A549 (cell line): ENCODE results near the gene UGT1A4. TPM values are rescaled to one million over a fixed set of nuclear protein-coding genes. Genes with fewer than 3 reads are reported as not detected.

Source experiments
- ATAC-seq, 2 experiments: fragments of 200-7000 bp in 1 of 2; fragments of >200 bp in 1 of 2; cut with Nextera tagmentation in 1 of 2; cut with Tn5 transposase in 1 of 2; 3 replicates each; pipeline versions ENCODE4 v1.8.0 to v1.9.1; 2018 to 2020; ENCODE audit warnings: mild to moderate bottlenecking in 1 of 2, moderate library complexity in 1 of 2
- CTCF ChIA-PET: fragments of 300-600 bp; sonication (Branson Sonifier 250); formaldehyde crosslinking; extraction: SDS; loops from one replicate; lab custom pipeline; 2021; ENCODE audit warnings: antibody characterized with exemption, inconsistent platforms; lab: Yijun Ruan, JAX
- POLR2A ChIA-PET: fragments of 350-600 bp; formaldehyde crosslinking; extraction: SDS; loops from one replicate; lab custom pipeline; 2021; ENCODE audit warnings: antibody characterized with exemption, inconsistent platforms; lab: Yijun Ruan, JAX
- DNase-seq, 2 experiments: peaks; one replicate each; pipeline versions ENCODE4 v3.0.0 to v3.0.0-alpha.2; 2011 to 2016; ENCODE audit warnings: low read depth in 1 of 2, low spot score in 1 of 2
- FAIRE-seq: peaks from 2 replicates; lab custom pipeline; 2011; peaks lifted over from hg19 to GRCh38; lab: Jason Lieb, UNC
- H3K27ac ChIP-seq, 2 experiments: fragments of >200 bp; sonication (Bioruptor Twin); formaldehyde crosslinking; 3 replicates each; pipeline ENCODE4 v1.5.1; 2016 to 2017
- H3K4me1 ChIP-seq: fragments of >200 bp; sonication (Bioruptor Twin); formaldehyde crosslinking; 3 replicates; pipeline ENCODE4 v1.6.1; 2016
- H3K4me2 ChIP-seq: fragments of >200 bp; sonication (Bioruptor Twin); formaldehyde crosslinking; 3 replicates; pipeline ENCODE4 v1.6.1; 2016
- H3K4me3 ChIP-seq: fragments of >200 bp; sonication (Bioruptor Twin); formaldehyde crosslinking; 3 replicates; pipeline ENCODE4 v1.5.1; 2016
- H3K9me3 ChIP-seq: fragments of >200 bp; sonication (Bioruptor Twin); formaldehyde crosslinking; 3 replicates; pipeline ENCODE4 v1.6.1; 2016
- BHLHE40 ChIP-seq: IDR thresholded peaks from 2 replicates; pipeline ENCODE4 v1.6.1; 2012; ENCODE audit warnings: low read depth, low read length, inconsistent platforms
- CHD4 ChIP-seq: fragments of 200-600 bp; sonication (generic); IDR thresholded peaks from 2 replicates; pipeline ENCODE4 v1.6.1; 2016; ENCODE audit warnings: antibody characterized with exemption, mild to moderate bottlenecking, borderline replicate concordance
- FOSB ChIP-seq: fragments of 250-450 bp; sonication (Bioruptor Pico); IDR thresholded peaks from 2 replicates; pipeline ENCODE4 v1.5.0; 2020; ENCODE audit warnings: mild to moderate bottlenecking, moderate library complexity
- FOXS1 ChIP-seq: fragments of 250-450 bp; sonication (Bioruptor Pico); IDR thresholded peaks from 2 replicates; pipeline ENCODE4 v1.5.0; 2020; ENCODE audit warnings: mild to moderate bottlenecking, moderate library complexity
- GATA3 ChIP-seq: IDR thresholded peaks from 2 replicates; pipeline ENCODE4 v1.6.1; 2012; ENCODE audit warnings: borderline replicate concordance
- HEYL ChIP-seq: fragments of 250-450 bp; sonication (Bioruptor Pico); IDR thresholded peaks from 2 replicates; pipeline ENCODE4 v1.8.0; 2021; ENCODE audit warnings: mild to moderate bottlenecking, moderate library complexity
- JUNB ChIP-seq: fragments of >200 bp; sonication (Bioruptor Twin); formaldehyde crosslinking; IDR thresholded peaks from 2 replicates; pipeline ENCODE4 v1.6.1; 2016
- KDM1A ChIP-seq: fragments of 200-600 bp; sonication (generic); IDR thresholded peaks from 2 replicates; pipeline ENCODE4 v1.6.1; 2016; ENCODE audit warnings: low read depth, mild to moderate bottlenecking
- MAFK ChIP-seq: fragments of 450-650 bp; IDR thresholded peaks from 2 replicates; pipeline ENCODE4 v1.6.1; 2014; ENCODE audit not compliant: partially characterized antibody
- MAX ChIP-seq: IDR thresholded peaks from 2 replicates; pipeline ENCODE4 v1.6.1; 2012
- MYC ChIP-seq: IDR thresholded peaks from 2 replicates; pipeline ENCODE4 v1.6.1; 2012; ENCODE audit warnings: mild to moderate bottlenecking, inconsistent platforms, low read length, improper control_type of control experiment, borderline replicate concordance
- POLR2AphosphoS2 ChIP-seq: conservative IDR thresholded peaks from 2 replicates; pipeline ENCODE4 v1.6.1; 2012; ENCODE audit warnings: low read length, improper control_type of control experiment, inconsistent platforms
- USF2 ChIP-seq: fragments of 450-650 bp; IDR thresholded peaks from 2 replicates; pipeline ENCODE4 v1.6.1; 2014; ENCODE audit warnings: antibody characterized with exemption
- ZC3H11A ChIP-seq: fragments of 450-650 bp; IDR thresholded peaks from 2 replicates; pipeline ENCODE4 v1.6.1; 2014; ENCODE audit warnings: antibody characterized with exemption, mild to moderate bottlenecking
- ZFP36 ChIP-seq: fragments of 450-650 bp; IDR thresholded peaks from 2 replicates; pipeline ENCODE4 v1.6.1; 2014; ENCODE audit warnings: borderline replicate concordance; ENCODE audit not compliant: partially characterized antibody
- WGBS: methylation state at CpG from one replicate; pipeline ENCODE4 v1.1.6; 2017; ENCODE audit errors: missing lambda C conversion rate; 5-methylcytosine and 5-hydroxymethylcytosine counted together
- polyA plus RNA-seq, 4 experiments: library from polyadenylated mRNA; depleted of rRNA in 3 of 4; stranded (reverse); fragments of >200 nt; fragmentation: RNase III in 1 of 4; extraction: RNeasy Plus Mini Kit Qiagen cat#74134 plus additional on column Dnase treatment in 1 of 4; gene quantifications; 2 replicates in 3 of 4; 3 replicates in 1 of 4; pipeline ENCODE4 v1.2.3, GENCODE V29; 2011 to 2017
- TF ChIP-seq, protein P1 (sequence below): fragments of >200 bp; sonication (Bioruptor Twin); formaldehyde crosslinking; IDR thresholded peaks from 3 replicates; pipeline ENCODE4 v1.5.1; 2016
- TF ChIP-seq, protein P2 (sequence below): fragments of 250-450 bp; sonication (Bioruptor Pico); IDR thresholded peaks from 2 replicates; pipeline ENCODE4 v1.5.0; 2021; ENCODE audit warnings: mild to moderate bottlenecking, moderate library complexity, borderline replicate concordance

The UGT1A4 gene
- polyA plus RNA-seq, 2 of the 4 experiments (the other 2 are of a cell fraction): 0.13 to 0.14 TPM

- TF ChIP-seq BHLHE40 (no peak), KDM1A (no peak), MAX (peak; percentile 23; the same call in 1 of the 2 replicates), JUNB (no peak), GATA3 (peak; percentile 75; the same call in 1 of the 2 replicates)
- TF ChIP-seq, all 56 proteins: peak for 7
Measured at GRCh38 chr2:233690444-233690843, 28.1 kb upstream of the UGT1A4 start (continued).

- FAIRE-seq (no peak), DNase-seq (no peak), ATAC-seq (peak in 1 of 2 experiments; percentile 8; a peak in 1 of 6 replicates)
- H3K4me3 ChIP-seq: no peak overlapping the region
- ChIA-PET CTCF (interaction anchor here (0.7 to 2.0 kb wide), 5 partner anchors 11 to 288 kb away, joined by 3 to 6 read pairs (median 4); no protein-coding TSS in a partner anchor), POLR2A (interaction anchor here (1.0 to 1.4 kb wide), 3 partner anchors 9 to 205 kb away, joined by 3 to 4 read pairs (median 4); partner anchors contain the start of gene USP40)
- H3K4me1 ChIP-seq: peaks cover 52% of the 10 kb centered on the region
- peaks cover 54% of the 10 kb centered on the region for H3K9me3 ChIP-seq
- no peak for TF ChIP-seq FOXS1 (CRISPR knock-in tag)
- TF ChIP-seq CHD4: no peak
- no peak for TF ChIP-seq MYC
- TF ChIP-seq MAFK: peak; percentile 15
- TF ChIP-seq, protein P1, sequence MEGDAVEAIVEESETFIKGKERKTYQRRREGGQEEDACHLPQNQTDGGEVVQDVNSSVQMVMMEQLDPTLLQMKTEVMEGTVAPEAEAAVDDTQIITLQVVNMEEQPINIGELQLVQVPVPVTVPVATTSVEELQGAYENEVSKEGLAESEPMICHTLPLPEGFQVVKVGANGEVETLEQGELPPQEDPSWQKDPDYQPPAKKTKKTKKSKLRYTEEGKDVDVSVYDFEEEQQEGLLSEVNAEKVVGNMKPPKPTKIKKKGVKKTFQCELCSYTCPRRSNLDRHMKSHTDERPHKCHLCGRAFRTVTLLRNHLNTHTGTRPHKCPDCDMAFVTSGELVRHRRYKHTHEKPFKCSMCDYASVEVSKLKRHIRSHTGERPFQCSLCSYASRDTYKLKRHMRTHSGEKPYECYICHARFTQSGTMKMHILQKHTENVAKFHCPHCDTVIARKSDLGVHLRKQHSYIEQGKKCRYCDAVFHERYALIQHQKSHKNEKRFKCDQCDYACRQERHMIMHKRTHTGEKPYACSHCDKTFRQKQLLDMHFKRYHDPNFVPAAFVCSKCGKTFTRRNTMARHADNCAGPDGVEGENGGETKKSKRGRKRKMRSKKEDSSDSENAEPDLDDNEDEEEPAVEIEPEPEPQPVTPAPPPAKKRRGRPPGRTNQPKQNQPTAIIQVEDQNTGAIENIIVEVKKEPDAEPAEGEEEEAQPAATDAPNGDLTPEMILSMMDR: no peak
- TF ChIP-seq USF2: no peak
- no peak for TF ChIP-seq MAX
- TF ChIP-seq BHLHE40: no peak
- TF ChIP-seq ZFP36: no peak
- H3K4me2 ChIP-seq: no peak overlapping the region; the same call in 2 of the 3 replicates
- WGBS: 88% methylated on average over 10 of the region's 11 CpGs
- H3K27ac ChIP-seq: peak overlapping the region; percentile 85 to 100
Measured at GRCh38 chr2:233691443-233692433, 26.8 kb upstream of the UGT1A4 start.

DNA sequence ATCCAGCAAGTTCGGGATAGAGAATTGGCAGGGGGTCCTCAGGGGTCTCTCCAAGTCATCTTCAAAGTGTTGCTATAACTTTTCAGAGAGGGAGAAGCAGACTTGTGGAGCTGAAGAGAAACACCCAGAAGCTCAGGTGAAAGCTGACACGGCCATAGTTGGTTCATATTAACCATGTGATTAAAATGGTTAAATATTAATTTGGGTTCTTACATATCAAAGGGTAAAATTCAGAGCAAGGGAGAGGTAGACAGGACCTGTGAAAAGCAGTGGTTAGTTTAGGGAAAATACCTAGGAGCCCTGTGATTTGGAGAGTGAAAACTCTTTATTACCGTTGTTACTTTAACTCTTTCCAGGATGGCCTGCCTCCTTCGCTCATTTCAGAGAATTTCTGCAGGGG lies 25.9 kb upstream of the UGT1A4 start, which contains the start of gene UGT1A6:
Gene UGT1A6 (plus strand): TSS at position 243 of the 400 bp plus-strand sequence. CDS start 115 bp downstream, at position 358.
- TF ChIP-seq, protein P1: no peak
- TF ChIP-seq, protein P2, sequence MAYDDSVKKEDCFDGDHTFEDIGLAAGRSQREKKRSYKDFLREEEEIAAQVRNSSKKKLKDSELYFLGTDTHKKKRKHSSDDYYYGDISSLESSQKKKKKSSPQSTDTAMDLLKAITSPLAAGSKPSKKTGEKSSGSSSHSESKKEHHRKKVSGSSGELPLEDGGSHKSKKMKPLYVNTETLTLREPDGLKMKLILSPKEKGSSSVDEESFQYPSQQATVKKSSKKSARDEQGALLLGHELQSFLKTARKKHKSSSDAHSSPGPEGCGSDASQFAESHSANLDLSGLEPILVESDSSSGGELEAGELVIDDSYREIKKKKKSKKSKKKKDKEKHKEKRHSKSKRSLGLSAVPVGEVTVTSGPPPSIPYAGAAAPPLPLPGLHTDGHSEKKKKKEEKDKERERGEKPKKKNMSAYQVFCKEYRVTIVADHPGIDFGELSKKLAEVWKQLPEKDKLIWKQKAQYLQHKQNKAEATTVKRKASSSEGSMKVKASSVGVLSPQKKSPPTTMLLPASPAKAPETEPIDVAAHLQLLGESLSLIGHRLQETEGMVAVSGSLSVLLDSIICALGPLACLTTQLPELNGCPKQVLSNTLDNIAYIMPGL: no peak
- TF ChIP-seq FOSB: no peak
- TF ChIP-seq BHLHE40: no peak
- no peak for TF ChIP-seq POLR2AphosphoS2
- TF ChIP-seq HEYL (CRISPR knock-in tag): no peak
- no peak for TF ChIP-seq ZC3H11A
- Histone ChIP-seq H3K4me2 (no peak within 1 kb of the TSS), H3K4me3 (no peak within 1 kb of the TSS), H3K27ac (peak within 1 kb of the TSS; percentile 85 to 100), H3K4me1 (peaks cover 52% of the 10 kb centered on the region), H3K9me3 (peaks cover 55% of the 10 kb centered on the region)
- 79% methylated on average over 4 of the region's 4 CpGs for WGBS
- POLR2A ChIA-PET: interaction anchor here (1.4 kb wide), 1 partner anchor 127 kb away, joined by 3 read pairs; the partner anchor contains the start of gene USP40
- no peak for ATAC-seq
- no peak for DNase-seq
- CTCF ChIA-PET: no interaction called here
- no peak for FAIRE-seq
